SJSA1 (cell line): ENCODE data around the gene SLC52A3. TPM values are rescaled to one million over a fixed set of nuclear protein-coding genes. Genes with fewer than 3 reads are reported as not detected.
"Not testable (repeated sequence)": the region's sequence is repeated elsewhere in the genome, so short reads cannot be mapped to it uniquely, and the experiment has no call there.

Experiments
- DNase-seq, 2 experiments: peaks; one replicate each; pipeline ENCODE4 v3.0.0-alpha.2; 2015 to 2020; ENCODE audit warnings: low spot score in 2 of 2, low read depth in 1 of 2
- H3K27ac ChIP-seq: fragments of 250-450 bp; sonication (Bioruptor Pico); 2 replicates; pipeline ENCODE4 v1.5.1; 2020; ENCODE audit warnings: mild to moderate bottlenecking, moderate library complexity
- H3K27me3 ChIP-seq: fragments of 250-450 bp; sonication (Bioruptor Pico); replicated peaks from 2 replicates; pipeline ENCODE4 v1.5.1; 2020; ENCODE audit warnings: mild to moderate bottlenecking, moderate library complexity
- H3K36me3 ChIP-seq: fragments of 250-450 bp; sonication (Bioruptor Pico); 2 replicates; pipeline ENCODE4 v1.5.1; 2020; ENCODE audit warnings: mild to moderate bottlenecking
- H3K4me1 ChIP-seq: fragments of 250-450 bp; sonication (Bioruptor Pico); replicated peaks from 2 replicates; pipeline ENCODE4 v1.6.1; 2021; ENCODE audit warnings: mild to moderate bottlenecking
- H3K4me3 ChIP-seq: fragments of 250-450 bp; sonication (Bioruptor Pico); 2 replicates; pipeline ENCODE4 v1.5.1; 2020; ENCODE audit warnings: mild to moderate bottlenecking
- H3K9me3 ChIP-seq: fragments of 250-450 bp; sonication (Bioruptor Pico); replicated peaks from 2 replicates; pipeline ENCODE4 v1.5.1; 2020; ENCODE audit warnings: mild to moderate bottlenecking
- total RNA-seq: library from RNA; depleted of rRNA; stranded (reverse); fragments of >200 nt; shearing (Covaris generic); gene quantifications from 2 replicates; pipeline ENCODE4 v1.2.3, GENCODE V29; 2014

Gene SLC52A3
- total RNA-seq, 1 experiment from 2014 or later, result not detected

DNA sequence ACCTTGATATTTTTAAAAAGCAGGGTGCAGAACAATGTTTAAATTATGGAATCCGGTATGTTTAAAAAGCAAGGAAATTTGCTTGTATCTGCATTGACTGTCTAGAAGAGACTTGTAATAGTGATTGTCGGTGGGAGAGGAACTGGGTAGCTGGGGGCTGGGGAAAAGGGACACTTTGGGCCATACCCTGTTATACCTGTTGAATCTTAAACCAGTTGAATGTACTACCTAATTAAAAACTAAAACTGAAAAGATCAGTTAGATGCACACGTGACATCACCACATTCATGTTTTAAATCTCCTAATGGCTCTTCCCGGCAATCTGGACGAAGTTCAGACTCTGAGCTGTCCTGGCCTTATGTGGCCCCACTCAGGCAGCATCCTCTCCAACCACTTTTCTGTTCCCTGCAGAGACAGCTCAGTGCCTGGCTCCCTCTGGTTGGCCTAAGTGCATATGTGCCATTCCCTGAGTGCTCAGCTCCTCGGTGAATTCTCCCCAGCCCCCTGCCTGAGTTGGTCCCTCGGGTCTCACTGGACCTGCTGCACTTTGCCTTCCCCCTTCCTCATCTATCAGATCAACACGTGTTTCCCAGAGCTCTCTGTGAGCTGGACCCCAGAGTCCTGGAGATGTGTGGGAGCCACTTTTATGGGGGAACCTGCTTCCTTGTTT, 36.3 kb downstream of the SLC52A3 start:
- no peak for DNase-seq
- peaks cover 36% of the 10 kb centered on the region for H3K27me3 ChIP-seq
- no peaks in the 10 kb centered on the region for H3K36me3 ChIP-seq
- H3K27ac ChIP-seq, result no peak overlapping the region
- H3K4me1 ChIP-seq, result peaks cover 6% of the 10 kb centered on the region
- no peaks in the 10 kb centered on the region for H3K9me3 ChIP-seq
- H3K4me3 ChIP-seq, result no peak overlapping the region

DNA sequence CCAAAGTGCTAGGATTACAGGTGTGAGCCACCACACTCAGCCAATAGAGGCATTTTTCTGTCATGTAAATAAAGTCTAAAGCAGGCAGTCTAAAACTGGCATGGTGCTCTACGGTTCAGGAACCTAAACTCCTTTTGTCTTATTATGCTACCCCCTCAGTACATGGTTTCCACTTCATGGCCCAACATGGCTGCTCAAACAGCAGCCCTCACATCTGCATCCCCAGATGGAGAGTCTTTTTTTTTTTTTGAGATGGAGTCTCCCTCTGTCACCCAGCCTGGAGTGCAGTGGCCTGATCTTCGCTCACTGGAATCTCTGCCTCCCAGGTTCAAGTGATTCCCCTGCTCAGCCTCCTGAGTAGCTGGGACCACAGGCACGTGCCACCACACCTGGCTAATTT, 38.3 kb downstream of the SLC52A3 start:
- DNase-seq, result no peak
- Histone ChIP-seq H3K36me3 (no peaks in the 10 kb centered on the region), H3K4me3 (no peak overlapping the region), H3K4me1 (peaks cover 6% of the 10 kb centered on the region), H3K9me3 (no peaks in the 10 kb centered on the region), H3K27ac (no peak overlapping the region), H3K27me3 (peaks cover 53% of the 10 kb centered on the region)

DNA sequence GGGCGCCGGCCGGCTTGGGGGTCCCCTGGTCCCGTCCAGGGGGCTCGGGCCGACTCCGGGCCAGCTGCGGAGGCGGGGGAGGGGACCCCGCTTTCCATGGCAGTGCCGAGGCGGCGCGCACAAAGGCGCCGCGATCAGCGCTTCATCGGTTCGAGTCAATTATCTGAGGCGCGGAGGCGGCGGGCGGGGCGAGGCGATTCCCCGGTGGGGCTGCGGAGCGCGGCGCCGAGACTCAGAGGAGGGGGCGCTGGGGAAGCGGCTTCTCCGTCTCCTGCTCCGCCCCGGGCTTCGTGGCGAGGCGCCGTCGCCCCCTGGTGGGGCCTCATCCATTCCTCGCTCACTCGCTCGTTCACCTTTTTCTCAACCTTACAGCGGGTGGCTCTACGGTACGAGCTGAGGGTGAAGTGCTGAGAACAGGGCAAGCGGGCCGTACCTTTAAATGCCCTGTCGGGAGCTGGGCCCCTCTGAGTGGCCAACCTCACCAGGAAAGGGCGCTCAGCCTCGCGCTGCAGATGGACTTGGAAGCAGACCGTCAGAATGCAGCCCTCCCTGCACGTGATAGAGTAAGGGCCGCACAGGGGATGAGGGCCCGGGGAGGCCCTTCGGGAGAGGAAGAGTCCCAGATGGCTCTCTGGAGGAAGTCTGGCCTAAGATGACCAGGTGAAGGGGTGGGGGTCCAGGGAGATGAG, 39.9 kb downstream of the SLC52A3 start:
- H3K4me1 ChIP-seq, result peaks cover 6% of the 10 kb centered on the region
- peak overlapping the region; percentile 13 for H3K4me3 ChIP-seq
- no peaks in the 10 kb centered on the region for H3K9me3 ChIP-seq
- peak in 1 of 2 experiments; percentile 15 for DNase-seq
- peaks cover 62% of the 10 kb centered on the region for H3K27me3 ChIP-seq
- no peaks in the 10 kb centered on the region for H3K36me3 ChIP-seq
- H3K27ac ChIP-seq, result no peak overlapping the region

DNA sequence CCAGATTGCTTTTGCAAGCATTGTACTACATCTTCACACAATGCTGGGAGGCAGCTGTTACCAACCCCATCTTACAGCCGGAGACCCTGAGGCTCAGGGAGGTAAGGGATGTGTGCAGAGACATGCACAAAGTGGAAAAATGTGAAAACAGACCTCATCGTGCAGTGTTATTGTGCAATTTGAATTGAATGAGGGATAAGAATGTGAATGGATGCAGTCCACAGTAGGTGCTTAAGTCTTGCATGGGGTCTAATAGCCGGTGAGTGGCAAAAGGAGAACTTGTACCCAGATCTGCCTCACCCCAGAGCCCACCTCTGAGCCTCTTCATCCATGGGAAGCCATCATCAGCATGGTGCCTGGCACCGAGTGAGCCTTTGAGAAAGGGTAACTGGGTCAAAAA, 42.1 kb downstream of the SLC52A3 start:
- Histone ChIP-seq H3K4me3 (no peak overlapping the region), H3K9me3 (no peaks in the 10 kb centered on the region), H3K27ac (no peak overlapping the region), H3K27me3 (peaks cover 58% of the 10 kb centered on the region), H3K4me1 (peaks cover 6% of the 10 kb centered on the region), H3K36me3 (no peaks in the 10 kb centered on the region)
- DNase-seq, result no peak

DNA sequence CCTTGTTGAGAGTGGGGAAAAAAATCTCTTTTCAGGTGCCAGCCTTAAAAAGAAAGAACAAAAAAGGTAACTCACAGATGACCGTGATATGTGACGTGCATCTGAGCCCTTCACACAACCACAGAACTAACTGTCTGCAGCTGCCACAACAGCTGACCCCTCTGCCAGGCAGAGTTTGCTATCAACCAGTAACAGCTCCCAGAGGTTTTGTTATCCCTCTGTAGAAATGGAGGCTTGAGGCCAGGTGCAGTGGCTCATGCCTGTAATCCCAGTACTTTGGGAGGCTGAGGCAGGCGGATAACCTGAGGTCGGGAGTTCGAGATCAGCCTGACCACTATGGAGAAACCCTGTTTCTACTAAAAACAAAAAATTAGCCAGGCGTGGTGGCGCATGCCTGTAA, 42.8 kb downstream of the SLC52A3 start:
- Histone ChIP-seq H3K4me3 (no peak overlapping the region), H3K9me3 (no peaks in the 10 kb centered on the region), H3K27me3 (peaks cover 56% of the 10 kb centered on the region), H3K36me3 (no peaks in the 10 kb centered on the region), H3K27ac (no peak overlapping the region), H3K4me1 (peaks cover 6% of the 10 kb centered on the region)
- DNase-seq, result no peak

DNA sequence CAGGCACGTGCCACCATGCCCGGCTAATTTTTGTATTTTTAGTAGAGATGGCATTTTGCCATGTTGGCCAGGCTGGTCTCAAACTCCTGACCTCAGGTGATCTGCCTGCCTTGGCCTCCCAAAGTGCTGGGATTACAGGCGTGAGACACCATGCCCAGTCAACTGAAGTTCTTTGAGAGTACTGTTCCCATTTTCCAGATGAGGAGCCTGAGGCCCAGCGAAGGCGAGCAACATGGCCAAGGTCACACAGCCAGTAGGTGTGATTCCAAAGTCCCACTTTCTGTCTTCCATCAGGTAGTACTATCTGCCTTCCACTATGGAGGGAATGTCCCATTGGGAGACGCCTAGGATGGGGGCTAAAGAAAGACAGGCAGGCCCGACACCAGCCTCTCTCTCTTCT, 43.5 kb downstream of the SLC52A3 start:
- not testable (repeated sequence) for H3K4me1 ChIP-seq, DNase-seq, H3K36me3 ChIP-seq, H3K4me3 ChIP-seq, H3K27ac ChIP-seq, H3K9me3 ChIP-seq
- peaks cover 56% of the 10 kb centered on the region for H3K27me3 ChIP-seq

DNA sequence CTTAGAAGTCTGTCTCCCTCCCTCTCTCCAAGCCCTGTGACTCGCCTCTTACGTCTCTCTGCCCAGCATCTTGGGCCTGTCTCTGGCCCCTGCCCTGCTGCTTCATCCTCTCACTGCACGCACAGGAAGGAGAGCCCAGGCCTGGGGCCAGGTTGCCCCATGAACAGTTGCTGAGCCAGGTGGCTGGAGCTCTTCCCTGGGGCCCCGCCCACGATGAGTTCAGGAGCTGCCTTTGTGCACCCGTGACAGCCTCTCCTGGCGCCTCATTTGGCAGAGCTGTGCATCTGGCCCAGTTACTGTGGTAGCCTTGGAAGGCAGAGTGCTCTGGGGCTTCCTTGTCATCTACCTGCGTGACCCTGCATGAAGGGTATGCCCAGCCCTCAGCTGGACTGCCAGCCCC, 44.5 kb downstream of the SLC52A3 start:
- Histone ChIP-seq H3K9me3 (no peaks in the 10 kb centered on the region), H3K27ac (no peak overlapping the region), H3K4me1 (peaks cover 6% of the 10 kb centered on the region), H3K4me3 (no peak overlapping the region), H3K27me3 (peaks cover 59% of the 10 kb centered on the region), H3K36me3 (no peaks in the 10 kb centered on the region)
- no peak for DNase-seq

DNA sequence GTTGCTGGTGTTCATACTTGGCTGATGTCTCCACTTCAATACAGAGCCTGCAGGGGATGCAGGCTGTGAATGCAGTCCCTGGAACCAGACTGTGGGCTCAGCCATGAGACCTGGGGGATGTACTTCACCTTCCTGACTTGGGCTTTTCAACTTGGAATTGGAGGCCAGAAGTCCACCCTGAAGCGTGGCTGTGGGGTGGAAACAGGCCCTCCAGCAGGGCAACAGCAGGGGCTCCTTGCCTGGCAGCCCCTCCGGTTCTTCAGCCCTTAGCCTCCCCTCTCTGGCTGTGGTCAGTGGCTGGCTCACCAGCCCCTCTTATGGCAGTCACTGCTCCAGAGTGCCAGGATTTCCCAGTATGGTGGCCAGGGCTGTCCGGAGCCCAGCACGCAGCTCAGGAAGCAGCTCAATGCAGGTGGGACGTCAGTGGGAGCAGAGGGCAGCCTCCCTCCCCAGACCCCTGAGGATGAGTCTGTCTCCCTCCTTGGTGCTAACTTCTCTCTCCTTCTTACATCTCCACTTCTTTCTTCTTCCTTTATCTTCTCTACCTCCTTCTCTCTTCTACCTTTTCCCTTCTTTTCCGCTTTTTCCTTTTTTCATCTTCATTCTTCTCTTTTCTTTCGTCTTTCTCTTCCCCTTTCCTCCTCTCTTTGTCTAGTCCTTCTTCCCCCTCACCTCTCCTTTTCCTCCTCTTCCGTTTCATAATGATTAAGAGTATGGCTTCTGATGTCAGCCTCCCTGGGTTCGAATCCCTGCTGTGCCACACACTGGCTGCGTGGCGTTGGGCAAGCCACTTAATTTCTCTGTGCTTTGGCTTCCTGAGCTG, 45.3 kb downstream of the SLC52A3 start:
- no peaks in the 10 kb centered on the region for H3K9me3 ChIP-seq
- H3K36me3 ChIP-seq, result no peaks in the 10 kb centered on the region
- peaks cover 2% of the 10 kb centered on the region for H3K4me1 ChIP-seq
- DNase-seq, result no peak
- peaks cover 52% of the 10 kb centered on the region for H3K27me3 ChIP-seq
- no peak overlapping the region for H3K4me3 ChIP-seq
- no peak overlapping the region for H3K27ac ChIP-seq

DNA sequence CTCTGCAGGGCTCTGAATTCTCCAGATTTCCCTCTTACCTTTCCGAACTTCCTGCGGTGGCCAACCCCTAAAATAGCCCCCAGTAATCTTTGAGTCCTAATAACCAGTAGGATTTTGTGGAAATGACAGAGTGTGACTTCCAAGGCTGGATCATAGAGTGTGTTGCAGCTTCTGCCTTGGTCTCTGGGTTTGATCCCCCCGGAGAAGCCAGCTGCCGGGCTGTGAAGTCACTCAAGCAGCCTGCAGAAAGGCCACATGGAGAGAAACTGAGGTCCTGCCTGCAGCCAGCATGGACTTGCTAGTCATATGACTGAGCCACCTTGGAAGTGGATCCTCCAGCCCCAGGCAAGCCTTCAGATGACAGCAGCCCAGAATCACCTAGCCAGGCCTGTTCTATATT, 46.4 kb downstream of the SLC52A3 start:
- H3K27me3 ChIP-seq, result peaks cover 43% of the 10 kb centered on the region
- no peak overlapping the region for H3K4me3 ChIP-seq
- no peaks in the 10 kb centered on the region for H3K36me3 ChIP-seq
- no peak for DNase-seq
- no peak overlapping the region for H3K27ac ChIP-seq
- H3K4me1 ChIP-seq, result no peaks in the 10 kb centered on the region
- no peaks in the 10 kb centered on the region for H3K9me3 ChIP-seq

DNA sequence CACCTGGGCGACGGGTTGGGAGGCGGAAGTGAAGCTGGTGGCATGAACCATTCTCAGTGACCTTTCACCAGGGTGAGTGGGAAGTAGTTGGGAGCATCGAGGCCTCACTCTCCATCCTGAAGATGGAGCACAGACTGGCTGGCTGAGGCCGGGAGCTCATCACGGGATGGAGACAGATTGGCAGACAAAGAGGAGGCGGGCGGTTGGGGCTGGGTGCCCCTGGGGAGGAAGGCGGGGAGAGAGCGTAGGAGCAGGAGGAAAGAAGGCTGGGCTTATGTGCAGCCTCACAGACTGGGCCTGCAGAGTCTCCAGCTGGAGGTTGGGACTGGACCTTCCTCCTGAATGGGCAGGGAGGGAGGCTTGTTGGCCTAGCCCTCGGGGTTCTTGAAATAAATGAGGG, 48.5 kb downstream of the SLC52A3 start:
- no peak for DNase-seq
- Histone ChIP-seq H3K9me3 (no peaks in the 10 kb centered on the region), H3K27me3 (peaks cover 28% of the 10 kb centered on the region), H3K4me3 (no peak overlapping the region), H3K36me3 (no peaks in the 10 kb centered on the region), H3K4me1 (no peaks in the 10 kb centered on the region), H3K27ac (no peak overlapping the region)

DNA sequence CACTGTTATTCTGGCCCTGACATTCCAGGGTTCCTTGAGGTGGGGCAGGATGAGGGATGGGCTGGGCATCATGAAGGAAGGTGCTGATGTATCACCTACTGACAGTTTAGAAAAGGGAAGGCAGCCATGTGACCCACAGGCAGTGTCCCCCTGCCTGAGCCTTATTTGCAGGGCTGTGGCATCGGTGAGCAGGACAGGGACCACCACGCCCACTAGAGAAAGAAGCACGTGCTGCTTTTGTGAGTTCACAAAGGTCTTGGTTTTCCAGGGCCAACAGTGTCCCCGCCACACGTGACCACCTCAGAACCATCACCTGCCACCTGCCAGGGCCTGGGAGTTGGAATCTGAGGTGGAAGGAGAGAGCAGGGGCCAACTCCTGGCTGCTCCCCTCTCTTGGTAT, 49.2 kb downstream of the SLC52A3 start:
- DNase-seq, result no peak
- Histone ChIP-seq H3K36me3 (no peaks in the 10 kb centered on the region), H3K27me3 (peaks cover 25% of the 10 kb centered on the region), H3K27ac (no peak overlapping the region), H3K4me3 (no peak overlapping the region), H3K9me3 (no peaks in the 10 kb centered on the region; the same call in 1 of the 2 replicates), H3K4me1 (no peaks in the 10 kb centered on the region)

DNA sequence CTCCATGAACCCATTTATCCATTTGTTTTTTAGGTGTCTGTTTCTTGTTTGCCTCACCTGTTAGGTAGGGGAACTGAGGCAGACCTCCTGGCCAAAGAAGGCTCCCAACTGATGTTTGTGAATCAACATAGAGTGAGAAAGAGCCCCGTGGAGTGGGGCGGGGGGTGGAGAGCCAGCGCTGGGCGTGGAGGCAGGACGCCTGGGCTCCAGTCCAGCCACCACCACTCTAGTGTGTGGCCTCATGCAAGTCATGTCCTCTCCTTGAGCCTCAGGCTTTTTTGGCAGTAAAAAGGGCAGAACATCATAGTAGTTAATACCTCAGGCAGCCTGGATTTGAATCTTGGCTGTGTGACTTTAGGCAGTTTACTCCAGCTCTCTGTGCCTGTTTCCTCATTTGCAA, 50.5 kb downstream of the SLC52A3 start:
- no peak overlapping the region for H3K27ac ChIP-seq
- no peaks in the 10 kb centered on the region for H3K36me3 ChIP-seq
- no peaks in the 10 kb centered on the region for H3K4me1 ChIP-seq
- H3K27me3 ChIP-seq, result peaks cover 18% of the 10 kb centered on the region
- H3K4me3 ChIP-seq, result no peak overlapping the region
- DNase-seq, result no peak
- H3K9me3 ChIP-seq, result no peaks in the 10 kb centered on the region; the same call in 1 of the 2 replicates

DNA sequence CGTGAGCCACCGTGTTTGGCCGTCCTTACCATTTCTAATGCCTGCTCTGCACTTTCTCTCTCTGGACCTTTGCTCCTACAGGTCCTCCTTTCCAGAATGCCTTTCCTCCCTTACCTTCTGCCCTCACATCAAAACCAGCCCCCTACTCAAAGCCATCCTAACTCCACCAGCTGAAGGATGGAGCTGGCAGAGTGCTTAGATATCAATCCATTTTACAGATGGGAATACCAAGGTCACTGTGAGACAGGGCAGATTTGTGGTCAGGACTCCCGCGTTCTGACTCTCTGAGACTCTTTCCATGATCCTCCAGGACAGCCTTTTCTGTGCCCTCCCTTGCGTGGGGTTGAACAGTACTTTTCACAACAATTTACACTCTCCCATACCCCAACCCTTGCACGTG, 51.0 kb downstream of the SLC52A3 start:
- Histone ChIP-seq H3K27me3 (peaks cover 17% of the 10 kb centered on the region), H3K9me3 (no peaks in the 10 kb centered on the region; the same call in 1 of the 2 replicates), H3K36me3 (no peaks in the 10 kb centered on the region), H3K4me3 (no peak overlapping the region), H3K27ac (no peak overlapping the region), H3K4me1 (no peaks in the 10 kb centered on the region)
- DNase-seq, result no peak

DNA sequence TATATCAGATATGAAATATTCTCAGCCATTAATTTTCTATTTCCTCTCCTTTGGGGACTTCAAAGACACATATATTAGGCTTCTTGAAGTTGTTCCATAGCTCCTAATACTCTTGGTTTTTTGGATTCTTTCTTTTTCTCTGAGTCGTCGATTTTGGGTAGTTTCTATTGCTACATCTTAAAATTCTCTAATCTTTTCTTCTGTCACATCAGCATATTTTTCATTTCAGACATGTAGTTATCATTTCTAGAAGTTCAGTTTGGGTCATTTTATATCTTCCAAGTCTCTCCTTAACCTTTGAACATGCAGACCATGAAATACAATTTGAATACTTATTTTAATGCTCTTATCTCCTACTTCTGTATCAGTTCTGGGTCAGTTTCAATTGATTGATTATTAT, 53.8 kb downstream of the SLC52A3 start:
- H3K27me3 ChIP-seq, result peaks cover 5% of the 10 kb centered on the region
- no peaks in the 10 kb centered on the region for H3K4me1 ChIP-seq
- H3K4me3 ChIP-seq, result no peak overlapping the region
- no peak overlapping the region for H3K27ac ChIP-seq
- H3K36me3 ChIP-seq, result no peaks in the 10 kb centered on the region
- DNase-seq, result no peak
- H3K9me3 ChIP-seq, result no peaks in the 10 kb centered on the region; the same call in 1 of the 2 replicates
